Measurements from ENCODE around the gene MAP3K9. TPM values are rescaled to one million over a fixed set of nuclear protein-coding genes. Genes with fewer than 3 reads are reported as not detected.

MAP3K9 gene
- total RNA-seq, 1 experiment from 2014 or later = 12.1 TPM

DNA sequence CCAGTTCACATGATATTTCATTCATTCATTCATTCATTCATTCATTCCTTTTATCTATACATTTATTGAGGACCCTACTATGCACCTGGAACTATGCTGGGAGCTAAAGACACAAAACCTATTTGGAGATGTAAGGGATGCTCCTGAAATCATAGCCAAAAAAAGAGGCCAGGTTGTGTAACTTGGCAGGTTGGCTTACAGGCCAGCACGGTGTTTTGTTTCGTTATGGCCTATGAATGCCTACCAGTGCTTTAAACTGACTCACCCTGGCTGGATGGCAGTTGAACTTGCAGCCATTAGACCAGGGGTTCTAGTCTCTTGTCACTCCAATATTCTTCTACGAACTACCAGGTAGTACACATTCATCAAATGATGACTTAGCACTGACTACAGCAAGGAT, 15.7 kb downstream of the MAP3K9 start:
- Histone ChIP-seq H3K9me3 (ENCODE audit: control insufficient read depth, insufficient read depth, low read depth, low read length) (no peaks in the 10 kb centered on the region), H3K27ac (ENCODE audit: low read length) (no peak overlapping the region), H3K27me3 (ENCODE audit: control insufficient read depth, insufficient read depth, low read length) (no peaks in the 10 kb centered on the region), H3K4me3 (ENCODE audit: low read depth in 2 of 2, low read length in 2 of 2) (no peak overlapping the region), H3K4me1 (ENCODE audit: control insufficient read depth, insufficient read depth, low read length) (no peaks in the 10 kb centered on the region), H3K36me3 (ENCODE audit: control insufficient read depth, insufficient read depth, low read length) (no peaks in the 10 kb centered on the region)
- in situ Hi-C loops (cut with HindIII; ENCODE audit: low pct_unique_long_range_greater_than_20kb, low sequenced_read_pairs) = no loop called here
- CTCF ChIA-PET = no interaction called here
- TF ChIP-seq, protein P1, sequence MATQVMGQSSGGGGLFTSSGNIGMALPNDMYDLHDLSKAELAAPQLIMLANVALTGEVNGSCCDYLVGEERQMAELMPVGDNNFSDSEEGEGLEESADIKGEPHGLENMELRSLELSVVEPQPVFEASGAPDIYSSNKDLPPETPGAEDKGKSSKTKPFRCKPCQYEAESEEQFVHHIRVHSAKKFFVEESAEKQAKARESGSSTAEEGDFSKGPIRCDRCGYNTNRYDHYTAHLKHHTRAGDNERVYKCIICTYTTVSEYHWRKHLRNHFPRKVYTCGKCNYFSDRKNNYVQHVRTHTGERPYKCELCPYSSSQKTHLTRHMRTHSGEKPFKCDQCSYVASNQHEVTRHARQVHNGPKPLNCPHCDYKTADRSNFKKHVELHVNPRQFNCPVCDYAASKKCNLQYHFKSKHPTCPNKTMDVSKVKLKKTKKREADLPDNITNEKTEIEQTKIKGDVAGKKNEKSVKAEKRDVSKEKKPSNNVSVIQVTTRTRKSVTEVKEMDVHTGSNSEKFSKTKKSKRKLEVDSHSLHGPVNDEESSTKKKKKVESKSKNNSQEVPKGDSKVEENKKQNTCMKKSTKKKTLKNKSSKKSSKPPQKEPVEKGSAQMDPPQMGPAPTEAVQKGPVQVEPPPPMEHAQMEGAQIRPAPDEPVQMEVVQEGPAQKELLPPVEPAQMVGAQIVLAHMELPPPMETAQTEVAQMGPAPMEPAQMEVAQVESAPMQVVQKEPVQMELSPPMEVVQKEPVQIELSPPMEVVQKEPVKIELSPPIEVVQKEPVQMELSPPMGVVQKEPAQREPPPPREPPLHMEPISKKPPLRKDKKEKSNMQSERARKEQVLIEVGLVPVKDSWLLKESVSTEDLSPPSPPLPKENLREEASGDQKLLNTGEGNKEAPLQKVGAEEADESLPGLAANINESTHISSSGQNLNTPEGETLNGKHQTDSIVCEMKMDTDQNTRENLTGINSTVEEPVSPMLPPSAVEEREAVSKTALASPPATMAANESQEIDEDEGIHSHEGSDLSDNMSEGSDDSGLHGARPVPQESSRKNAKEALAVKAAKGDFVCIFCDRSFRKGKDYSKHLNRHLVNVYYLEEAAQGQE (IDR thresholded peaks at IDR 0.05; ENCODE audit: insufficient read depth in 1 of 2, low read depth in 2 of 2, low read length in 1 of 2) = no peak
- no peak for TF ChIP-seq TCF7L2 (IDR thresholded peaks at IDR 0.05; ENCODE audit: low read depth, low read length)
- TF ChIP-seq, protein P2, sequence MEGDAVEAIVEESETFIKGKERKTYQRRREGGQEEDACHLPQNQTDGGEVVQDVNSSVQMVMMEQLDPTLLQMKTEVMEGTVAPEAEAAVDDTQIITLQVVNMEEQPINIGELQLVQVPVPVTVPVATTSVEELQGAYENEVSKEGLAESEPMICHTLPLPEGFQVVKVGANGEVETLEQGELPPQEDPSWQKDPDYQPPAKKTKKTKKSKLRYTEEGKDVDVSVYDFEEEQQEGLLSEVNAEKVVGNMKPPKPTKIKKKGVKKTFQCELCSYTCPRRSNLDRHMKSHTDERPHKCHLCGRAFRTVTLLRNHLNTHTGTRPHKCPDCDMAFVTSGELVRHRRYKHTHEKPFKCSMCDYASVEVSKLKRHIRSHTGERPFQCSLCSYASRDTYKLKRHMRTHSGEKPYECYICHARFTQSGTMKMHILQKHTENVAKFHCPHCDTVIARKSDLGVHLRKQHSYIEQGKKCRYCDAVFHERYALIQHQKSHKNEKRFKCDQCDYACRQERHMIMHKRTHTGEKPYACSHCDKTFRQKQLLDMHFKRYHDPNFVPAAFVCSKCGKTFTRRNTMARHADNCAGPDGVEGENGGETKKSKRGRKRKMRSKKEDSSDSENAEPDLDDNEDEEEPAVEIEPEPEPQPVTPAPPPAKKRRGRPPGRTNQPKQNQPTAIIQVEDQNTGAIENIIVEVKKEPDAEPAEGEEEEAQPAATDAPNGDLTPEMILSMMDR (IDR thresholded peaks at IDR 0.05) = no peak
- no peak for TF ChIP-seq SIN3A (IDR thresholded peaks at IDR 0.05; ENCODE audit: borderline replicate concordance, insufficient read depth, low read depth, low read length)
- TF ChIP-seq POLR2AphosphoS5 (IDR thresholded peaks at IDR 0.05; ENCODE audit: low read depth, low read length) = no peak
- POLR2A ChIA-PET = no interaction called here
- intact Hi-C loops (cut with micrococcal nuclease; ENCODE audit: unreplicated experiment) = no loop called here
- no TSS peak for BruUV-seq (replicated peaks)
- ATAC-seq = no peak
- no peak for DNase-seq (ENCODE audit: low read depth, low spot score)

DNA sequence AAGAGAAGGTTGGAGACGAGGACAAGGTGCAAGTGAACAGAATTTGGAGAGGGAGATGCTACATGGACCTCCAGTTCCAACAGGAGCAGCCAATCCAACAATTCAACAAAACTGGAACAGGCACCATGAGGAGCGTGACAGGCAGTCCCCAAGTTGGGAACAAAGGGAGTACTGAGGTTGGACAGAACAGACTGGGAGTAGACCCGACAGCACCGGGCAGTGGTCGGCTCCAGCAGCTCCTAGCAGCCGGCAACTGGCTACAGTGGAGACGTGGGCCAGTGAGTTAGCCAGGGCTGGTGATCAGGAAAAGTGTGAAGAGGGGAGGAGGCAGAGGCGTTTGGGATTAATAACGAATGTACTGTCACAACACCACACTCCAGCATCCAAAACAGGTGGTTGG, 16.4 kb downstream of the MAP3K9 start:
- Histone ChIP-seq H3K9me3 (ENCODE audit: control insufficient read depth, insufficient read depth, low read depth, low read length) (no peaks in the 10 kb centered on the region), H3K27ac (ENCODE audit: low read length) (no peak overlapping the region), H3K36me3 (ENCODE audit: control insufficient read depth, insufficient read depth, low read length) (no peaks in the 10 kb centered on the region), H3K27me3 (ENCODE audit: control insufficient read depth, insufficient read depth, low read length) (no peaks in the 10 kb centered on the region), H3K4me1 (ENCODE audit: control insufficient read depth, insufficient read depth, low read length) (no peaks in the 10 kb centered on the region), H3K4me3 (ENCODE audit: low read depth in 2 of 2, low read length in 2 of 2) (no peak overlapping the region)
- ChIA-PET POLR2A (no interaction called here), CTCF (no interaction called here)
- DNase-seq (ENCODE audit: low read depth, low spot score) = no peak
- no TSS peak for BruUV-seq (replicated peaks)
- intact Hi-C loops (cut with micrococcal nuclease; ENCODE audit: unreplicated experiment) (no loop called here), in situ Hi-C loops (cut with HindIII; ENCODE audit: low pct_unique_long_range_greater_than_20kb, low sequenced_read_pairs) (no loop called here)
- no peak for TF ChIP-seq POLR2AphosphoS5 (IDR thresholded peaks at IDR 0.05; ENCODE audit: low read depth, low read length)
- TF ChIP-seq, protein P2 (IDR thresholded peaks at IDR 0.05) = no peak
- no peak for TF ChIP-seq TCF7L2 (IDR thresholded peaks at IDR 0.05; ENCODE audit: low read depth, low read length)
- TF ChIP-seq, protein P1 (IDR thresholded peaks at IDR 0.05; ENCODE audit: insufficient read depth in 1 of 2, low read depth in 2 of 2, low read length in 1 of 2) = no peak
- no peak for TF ChIP-seq SIN3A (IDR thresholded peaks at IDR 0.05; ENCODE audit: borderline replicate concordance, insufficient read depth, low read depth, low read length)
- ATAC-seq = no peak

All from Panc1 (cell line).